GM12878 (cell line): Measurements from ENCODE around the gene TOP3A. TPM values are rescaled to one million over a fixed set of nuclear protein-coding genes. Genes with fewer than 3 reads are reported as not detected.

Experiments
- ATAC-seq: fragments of 200-7000 bp; cut with Tn5 transposase; 3 replicates; pipeline ENCODE4 v1.9.1; 2020; ENCODE audit warnings: mild to moderate bottlenecking, moderate library complexity
- BruUV-seq: library from RNA; stranded (reverse); fragments of 400-500 nt; replicated peaks from 2 replicates; lab custom pipeline; 2021; lab: Mats Ljungman, UMichigan
- CTCF ChIA-PET: fragments of 300-600 bp; sonication (Branson Sonifier 250); formaldehyde crosslinking; extraction: SDS; loops from one replicate; lab custom pipeline; 2021; ENCODE audit warnings: inconsistent platforms; lab: Yijun Ruan, JAX
- POLR2A ChIA-PET: fragments of 350-600 bp; formaldehyde crosslinking; extraction: SDS; loops from one replicate; lab custom pipeline; 2021; ENCODE audit warnings: inconsistent platforms; lab: Charles Lee
- RAD21 ChIA-PET: fragments of 300-600 bp; sonication (Branson Sonifier 250); formaldehyde crosslinking; loops from one replicate; lab custom pipeline; 2023; ENCODE audit warnings: antibody characterized with exemption; ENCODE audit not compliant: unreplicated experiment; lab: Charles Lee
- SMC1A ChIA-PET: fragments of 300-600 bp; sonication (Branson Sonifier 250); formaldehyde crosslinking; loops from one replicate; lab custom pipeline; 2023; ENCODE audit not compliant: unreplicated experiment, uncharacterized antibody; lab: Charles Lee
- DNase-seq: peaks from one replicate; pipeline ENCODE4 v3.0.0-alpha.2; 2011; ENCODE audit warnings: low read depth, low spot score
- FAIRE-seq: peaks from 3 replicates; lab custom pipeline; 2011; peaks lifted over from hg19 to GRCh38; lab: Jason Lieb, UNC
- H2AFZ ChIP-seq: 2 replicates; pipeline ENCODE4 v1.6.0; 2011; ENCODE audit warnings: low read depth, low read length, control low read depth; ENCODE audit not compliant: control insufficient read depth
- H3K27ac ChIP-seq: 2 replicates; pipeline ENCODE4 v1.5.1; 2011; ENCODE audit warnings: control low read depth; ENCODE audit not compliant: control insufficient read depth, insufficient read depth
- H3K27me3 ChIP-seq, 2 experiments: replicated peaks in 1 of 2; 2 replicates each; pipeline versions ENCODE4 v1.6.0 to v1.6.1; 2011; ENCODE audit warnings: low read length in 1 of 2; ENCODE audit not compliant: control insufficient read depth in 2 of 2, insufficient read depth in 2 of 2
- H3K36me3 ChIP-seq, 2 experiments: 2 replicates each; pipeline ENCODE4 v1.5.1; 2011; ENCODE audit warnings: low read length in 1 of 2; ENCODE audit not compliant: control insufficient read depth in 2 of 2, insufficient read depth in 2 of 2
- H3K4me1 ChIP-seq: 2 replicates; pipeline ENCODE4 v1.6.1; 2011; ENCODE audit warnings: mild to moderate bottlenecking, low read length, moderate library complexity, mixed read lengths; ENCODE audit not compliant: control insufficient read depth, insufficient read depth
- H3K4me2 ChIP-seq: 2 replicates; pipeline ENCODE4 v1.6.0; 2011; ENCODE audit warnings: control low read depth; ENCODE audit not compliant: control insufficient read depth, insufficient read depth
- H3K4me3 ChIP-seq: fragments of 200-600 bp; sonication (generic); 2 replicates; pipeline ENCODE4 v1.5.1; 2016
- H3K79me2 ChIP-seq: 2 replicates; pipeline ENCODE4 v1.6.0; 2011; ENCODE audit warnings: low read length; ENCODE audit not compliant: control insufficient read depth, insufficient read depth
- H3K9ac ChIP-seq: 2 replicates; pipeline ENCODE4 v1.8.0; 2011; ENCODE audit warnings: low read length, control low read depth, mixed read lengths; ENCODE audit not compliant: control insufficient read depth, insufficient read depth
- H3K9me3 ChIP-seq: replicated peaks from 3 replicates; pipeline ENCODE4 v1.5.1; 2011; ENCODE audit warnings: mild to moderate bottlenecking, low read length; ENCODE audit not compliant: control insufficient read depth, insufficient read depth
- H4K20me1 ChIP-seq: 2 replicates; pipeline ENCODE4 v1.6.0; 2011; ENCODE audit not compliant: control insufficient read depth, insufficient read depth
- BCLAF1 ChIP-seq: fragments of 450-650 bp; IDR thresholded peaks from 2 replicates; pipeline ENCODE4 v1.6.1; 2017; ENCODE audit warnings: antibody characterized with exemption, mild to moderate bottlenecking, moderate library complexity
- CREB1 ChIP-seq: IDR thresholded peaks from 2 replicates; pipeline ENCODE4 v1.6.1; 2012; ENCODE audit warnings: low read depth, mild to moderate bottlenecking, inconsistent platforms
- ETV6 ChIP-seq, 2 experiments: fragments of 450-650 bp in 1 of 2; IDR thresholded peaks in 1 of 2; conservative IDR thresholded peaks in 1 of 2; 2 replicates each; pipeline ENCODE4 v1.6.1; 2014; ENCODE audit warnings: antibody characterized with exemption in 1 of 2, borderline replicate concordance in 1 of 2, low read depth in 1 of 2, mild to moderate bottlenecking in 1 of 2, moderate library complexity in 1 of 2
- GABPA ChIP-seq: IDR thresholded peaks from 2 replicates; pipeline ENCODE4 v1.6.1; 2014; ENCODE audit warnings: antibody characterized with exemption, low read depth, mild to moderate bottlenecking, inconsistent platforms
- HDAC2 ChIP-seq: fragments of 200-600 bp; sonication (generic); IDR thresholded peaks from 2 replicates; pipeline ENCODE4 v1.6.1; 2017
- IRF3 ChIP-seq: fragments of 450-650 bp; IDR thresholded peaks from 2 replicates; pipeline ENCODE4 v1.6.1; 2014; ENCODE audit warnings: mild to moderate bottlenecking
- MEF2B ChIP-seq: fragments of 450-650 bp; IDR thresholded peaks from 2 replicates; pipeline ENCODE4 v1.6.1; 2018; ENCODE audit warnings: mild to moderate bottlenecking, moderate library complexity; ENCODE audit not compliant: partially characterized antibody, poor library complexity, severe bottlenecking
- MYB ChIP-seq: fragments of 150-350 bp; IDR thresholded peaks from 2 replicates; pipeline ENCODE4 v1.6.1; 2014; ENCODE audit warnings: mild to moderate bottlenecking, low read depth, low read length, borderline replicate concordance
- RBBP5 ChIP-seq: fragments of 200-600 bp; sonication (generic); conservative IDR thresholded peaks from 2 replicates; pipeline ENCODE4 v1.6.1; 2016
- STAT1 ChIP-seq: fragments of 450-650 bp; conservative IDR thresholded peaks from 2 replicates; pipeline ENCODE4 v1.6.1; 2014; ENCODE audit warnings: antibody characterized with exemption, mild to moderate bottlenecking
- WGBS: methylation state at CpG from one replicate; pipeline ENCODE4 v1.1.6; 2016; ENCODE audit warnings: low lambda C conversion rate; ENCODE audit not compliant: insufficient replicate concordance, insufficient coverage; ENCODE audit errors: missing lambda C conversion rate; 5-methylcytosine and 5-hydroxymethylcytosine counted together
- in situ Hi-C: fragments of 300-500 bp; cut with MboI; formaldehyde crosslinking; loops from 9 replicates; pipeline ENCODE4 v1.14.3; 2018; ENCODE audit warnings: mixed read lengths
- intact Hi-C: fragments of 100-400 bp; cut with micrococcal nuclease; formaldehyde crosslinking; loops from one replicate; pipeline ENCODE4 v1.14.2; 2022; ENCODE audit not compliant: unreplicated experiment
- polyA plus RNA-seq, 11 experiments: library from polyadenylated mRNA; depleted of rRNA in 4 of 11; unstranded in 6 of 11; stranded (reverse) in 5 of 11; fragments of >200 nt; fragmentation: Nextera tagmentation in 4 of 11; fragmentation: Illumina TruSeq in 1 of 11; extraction: Ambion mirVana in 4 of 11; extraction: Trizol in 1 of 11; gene quantifications; 1 replicate in 1 of 11; 2 replicates in 10 of 11; pipeline versions ENCODE4 v1.2.1 to v1.2.3, GENCODE V29; 2011 to 2016; ENCODE audit warnings: inconsistent platforms in 2 of 11, missing spikeins in 2 of 11, low read depth in 1 of 11
- total RNA-seq, 4 experiments: library from RNA; depleted of rRNA in 3 of 4; stranded (reverse); fragments of >200 nt in 3 of 4; fragmentation: Illumina TruSeq in 1 of 4; extraction: Trizol in 1 of 4; gene quantifications; 2 replicates each; pipeline versions ENCODE4 v1.2.1 to v1.2.3, GENCODE V29; 2013 to 2021
- TF ChIP-seq, protein P1 (sequence below): fragments of 450-650 bp; IDR thresholded peaks from 2 replicates; pipeline ENCODE4 v1.6.1; 2016; ENCODE audit warnings: mild to moderate bottlenecking
- TF ChIP-seq, protein P2 (sequence below): IDR thresholded peaks from 2 replicates; pipeline ENCODE4 v1.6.1; 2011; ENCODE audit warnings: borderline replicate concordance, low read depth, mild to moderate bottlenecking, moderate library complexity, mixed read lengths, low read length; ENCODE audit not compliant: insufficient read depth; ENCODE audit errors: extremely low read length

The TOP3A gene
- total and polyA plus RNA-seq, 10 of the 15 experiments (the other 5 are each of a cell fraction or from before 2014, with no cell fraction given): 4.2 to 51.9 (median 31.8) TPM

GRCh38 chr17:18327093-18327492 is 12.3 kb upstream of the TOP3A start (continued):
- TF ChIP-seq, protein P1, sequence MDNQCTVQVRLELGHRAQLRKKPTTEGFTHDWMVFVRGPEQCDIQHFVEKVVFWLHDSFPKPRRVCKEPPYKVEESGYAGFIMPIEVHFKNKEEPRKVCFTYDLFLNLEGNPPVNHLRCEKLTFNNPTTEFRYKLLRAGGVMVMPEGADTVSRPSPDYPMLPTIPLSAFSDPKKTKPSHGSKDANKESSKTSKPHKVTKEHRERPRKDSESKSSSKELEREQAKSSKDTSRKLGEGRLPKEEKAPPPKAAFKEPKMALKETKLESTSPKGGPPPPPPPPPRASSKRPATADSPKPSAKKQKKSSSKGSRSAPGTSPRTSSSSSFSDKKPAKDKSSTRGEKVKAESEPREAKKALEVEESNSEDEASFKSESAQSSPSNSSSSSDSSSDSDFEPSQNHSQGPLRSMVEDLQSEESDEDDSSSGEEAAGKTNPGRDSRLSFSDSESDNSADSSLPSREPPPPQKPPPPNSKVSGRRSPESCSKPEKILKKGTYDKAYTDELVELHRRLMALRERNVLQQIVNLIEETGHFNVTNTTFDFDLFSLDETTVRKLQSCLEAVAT: no peak
- no peak for TF ChIP-seq RBBP5
- no peak for TF ChIP-seq MYB
- TF ChIP-seq GABPA: no peak
- no peak for TF ChIP-seq IRF3

DNA sequence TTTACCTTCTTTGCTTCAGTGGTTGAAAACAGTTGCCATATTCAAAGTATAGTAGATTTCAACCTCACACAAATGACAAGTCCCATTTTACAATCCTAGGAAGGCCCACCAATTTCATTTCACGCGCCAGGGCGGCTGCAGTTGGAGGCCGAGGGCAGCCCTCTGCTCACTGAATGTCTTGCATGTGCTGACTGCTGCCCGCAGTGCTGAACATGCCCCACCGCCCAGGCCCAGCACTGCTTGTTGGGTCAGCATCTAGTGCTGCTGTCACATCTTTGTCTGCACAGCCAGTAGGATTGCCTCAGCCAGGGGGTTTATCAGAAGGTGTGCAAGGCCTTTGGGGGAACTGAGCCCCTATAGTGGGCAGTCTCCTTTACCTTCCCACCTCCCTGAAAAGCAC is 11.8 kb upstream of the TOP3A start:
- no peak for DNase-seq
- Histone ChIP-seq H3K9ac (no peak overlapping the region; the same call in 1 of the 2 replicates), H3K27ac (peak overlapping the region; percentile 57), H3K4me2 (peak overlapping the region; percentile 27; the same call in 1 of the 2 replicates), H3K9me3 (peaks cover 3% of the 10 kb centered on the region; the same call in 2 of the 3 replicates), H4K20me1 (no peaks in the 10 kb centered on the region; the same call in 1 of the 2 replicates), H3K4me1 (peaks cover 23% of the 10 kb centered on the region), H3K79me2 (peaks cover 1% of the 10 kb centered on the region; the same call in 1 of the 2 replicates), H3K27me3 (no peaks in the 10 kb centered on the region), H3K4me3 (no peak overlapping the region), H3K36me3 (peaks cover 2 to 23% of the 10 kb centered on the region in 2 experiments; a peak in 3 of 4 replicates), H2AFZ (no peak overlapping the region)
- intact Hi-C loops: no loop called here
- WGBS: 97% methylated on average over 6 of the region's 6 CpGs
- in situ Hi-C loops: no loop called here
- ChIA-PET RAD21 (no interaction called here), CTCF (interaction anchor here (0.6 to 0.9 kb wide), 2 partner anchors 39 to 49 kb away, joined by 3 read pairs; no protein-coding TSS in a partner anchor), POLR2A (no interaction called here), SMC1A (no interaction called here)
- FAIRE-seq: no peak
- ATAC-seq: no peak
- TSS peak; percentile 43 for BruUV-seq
- TF ChIP-seq HDAC2 (no peak), MEF2B (no peak), GABPA (no peak), ETV6 (conservative IDR thresholded peaks at IDR 0.05 in 1 of 2, IDR thresholded peaks at IDR 0.05 in 1 of 2; ENCODE audit: borderline replicate concordance in 1 of 2, low read depth in 1 of 2) (no peak), STAT1 (no peak), CREB1 (no peak), BCLAF1 (no peak)
- TF ChIP-seq, protein P2, sequence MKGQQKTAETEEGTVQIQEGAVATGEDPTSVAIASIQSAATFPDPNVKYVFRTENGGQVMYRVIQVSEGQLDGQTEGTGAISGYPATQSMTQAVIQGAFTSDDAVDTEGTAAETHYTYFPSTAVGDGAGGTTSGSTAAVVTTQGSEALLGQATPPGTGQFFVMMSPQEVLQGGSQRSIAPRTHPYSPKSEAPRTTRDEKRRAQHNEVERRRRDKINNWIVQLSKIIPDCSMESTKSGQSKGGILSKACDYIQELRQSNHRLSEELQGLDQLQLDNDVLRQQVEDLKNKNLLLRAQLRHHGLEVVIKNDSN: no peak
